ENCODE results near the gene KRT33B. TPM values are rescaled to one million over a fixed set of nuclear protein-coding genes. Genes with fewer than 3 reads are reported as not detected.

The KRT33B gene
- total and polyA plus RNA-seq, 7 experiments from 2014 or later, result not detected

GRCh38 chr17:41415411-41415810, 45.8 kb upstream of the KRT33B start:
- no peaks in the 10 kb centered on the region for H3K9me3 Mint-ChIP-seq
- intact Hi-C loops (cut with micrococcal nuclease), result no loop called here
- H3K4me3 ChIP-seq (ENCODE audit: low read length), result no peak overlapping the region
- no peaks in the 10 kb centered on the region for H3K27me3 Mint-ChIP-seq
- CTCF ChIA-PET, result no interaction called here
- ATAC-seq, result no peak
- H3K4me1 ChIP-seq (ENCODE audit: control insufficient read depth in 2 of 2, insufficient read depth in 2 of 2, low read length in 2 of 2), result peaks cover 0 to 5% of the 10 kb centered on the region in 2 donors
- POLR2A ChIA-PET, result interaction anchor here (0.5 kb wide), 1 partner anchor 29 kb away, joined by 4 read pairs; no protein-coding TSS in a partner anchor
- DNase-seq, result no peak
- peaks cover 0 to 19% (median 9%) of the 10 kb centered on the region in 7 donors for H3K4me1 Mint-ChIP-seq
- H3K36me3 ChIP-seq (ENCODE audit: control insufficient read depth in 2 of 3, insufficient read depth in 3 of 3, low read length in 3 of 3), result no peaks in the 10 kb centered on the region
- no peaks in the 10 kb centered on the region for H3K36me3 Mint-ChIP-seq
- no peaks in the 10 kb centered on the region for H3K27me3 ChIP-seq (ENCODE audit: control insufficient read depth in 2 of 2, insufficient read depth in 2 of 2, low read length in 2 of 2)
- no peaks in the 10 kb centered on the region for H3K9me3 ChIP-seq (ENCODE audit: control insufficient read depth in 2 of 3, low read length in 3 of 3)
- peak overlapping the region in 2 of 9 donors; percentile 7 to 32 for H3K27ac Mint-ChIP-seq
- H3K4me3 Mint-ChIP-seq, result no peak overlapping the region
- H3K27ac ChIP-seq (ENCODE audit: low read depth, low read length), result no peak overlapping the region

- H3K4me3 ChIP-seq (ENCODE audit: low read length), result no peak overlapping the region
- no peak overlapping the region for H3K27ac ChIP-seq (ENCODE audit: low read depth, low read length)
- Mint-ChIP-seq H3K27me3 (no peaks in the 10 kb centered on the region), H3K27ac (no peak overlapping the region), H3K36me3 (no peaks in the 10 kb centered on the region), H3K9me3 (no peaks in the 10 kb centered on the region), H3K4me3 (no peak overlapping the region), H3K4me1 (peaks cover 3 to 24% (median 12%) of the 10 kb centered on the region in 7 donors)
- ATAC-seq (no peak), DNase-seq (no peak)
- intact Hi-C loops (cut with micrococcal nuclease), result no loop called here
- H3K36me3 ChIP-seq (ENCODE audit: control insufficient read depth in 2 of 3, insufficient read depth in 3 of 3, low read length in 3 of 3), result no peaks in the 10 kb centered on the region
- no peaks in the 10 kb centered on the region for H3K9me3 ChIP-seq (ENCODE audit: control insufficient read depth in 2 of 3, low read length in 3 of 3)
- CTCF ChIA-PET, result interaction anchor here (1.7 kb wide), 1 partner anchor 135 kb away, joined by 4 read pairs; no protein-coding TSS in a partner anchor
- no peaks in the 10 kb centered on the region for H3K27me3 ChIP-seq (ENCODE audit: control insufficient read depth in 2 of 2, insufficient read depth in 2 of 2, low read length in 2 of 2)
- POLR2A ChIA-PET, result no interaction called here
- peaks cover 5 to 9% of the 10 kb centered on the region in 2 donors for H3K4me1 ChIP-seq (ENCODE audit: control insufficient read depth in 2 of 2, insufficient read depth in 2 of 2, low read length in 2 of 2)
Measured at GRCh38 chr17:41413982-41414381, 44.4 kb upstream of the KRT33B start.

- Mint-ChIP-seq H3K36me3 (no peaks in the 10 kb centered on the region), H3K9me3 (no peaks in the 10 kb centered on the region), H3K27ac (no peak overlapping the region), H3K27me3 (no peaks in the 10 kb centered on the region), H3K4me1 (peaks cover 5 to 30% (median 16%) of the 10 kb centered on the region in 7 donors), H3K4me3 (no peak overlapping the region)
- intact Hi-C loops (cut with micrococcal nuclease), result no loop called here
- Histone ChIP-seq H3K4me1 (ENCODE audit: control insufficient read depth in 2 of 2, insufficient read depth in 2 of 2, low read length in 2 of 2) (peaks cover 9 to 14% of the 10 kb centered on the region in 2 donors), H3K9me3 (ENCODE audit: control insufficient read depth in 2 of 3, low read length in 3 of 3) (no peaks in the 10 kb centered on the region), H3K27me3 (ENCODE audit: control insufficient read depth in 2 of 2, insufficient read depth in 2 of 2, low read length in 2 of 2) (no peaks in the 10 kb centered on the region), H3K27ac (ENCODE audit: low read depth, low read length) (no peak overlapping the region), H3K4me3 (ENCODE audit: low read length) (no peak overlapping the region), H3K36me3 (ENCODE audit: control insufficient read depth in 2 of 3, insufficient read depth in 3 of 3, low read length in 3 of 3) (no peaks in the 10 kb centered on the region)
- POLR2A ChIA-PET, result no interaction called here
- DNase-seq, result no peak
- ATAC-seq, result no peak
- CTCF ChIA-PET, result interaction anchor here (0.8 to 1.7 kb wide), 2 partner anchors 91 to 136 kb away, joined by 3 to 4 read pairs; no protein-coding TSS in a partner anchor
Measured at GRCh38 chr17:41413353-41413957, 43.8 kb upstream of the KRT33B start.

- DNase-seq (no peak), ATAC-seq (no peak)
- no peak overlapping the region for H3K27ac Mint-ChIP-seq
- intact Hi-C loops (cut with micrococcal nuclease), result no loop called here
- H3K4me1 Mint-ChIP-seq, result peaks cover 5 to 21% (median 19%) of the 10 kb centered on the region in 7 donors
- Histone ChIP-seq H3K4me1 (ENCODE audit: control insufficient read depth in 2 of 2, insufficient read depth in 2 of 2, low read length in 2 of 2) (peaks cover 9 to 14% of the 10 kb centered on the region in 2 donors), H3K27me3 (ENCODE audit: control insufficient read depth in 2 of 2, insufficient read depth in 2 of 2, low read length in 2 of 2) (no peaks in the 10 kb centered on the region), H3K27ac (ENCODE audit: low read depth, low read length) (no peak overlapping the region), H3K4me3 (ENCODE audit: low read length) (no peak overlapping the region), H3K9me3 (ENCODE audit: control insufficient read depth in 2 of 3, low read length in 3 of 3) (no peaks in the 10 kb centered on the region), H3K36me3 (ENCODE audit: control insufficient read depth in 2 of 3, insufficient read depth in 3 of 3, low read length in 3 of 3) (no peaks in the 10 kb centered on the region)
- CTCF ChIA-PET, result no interaction called here
- H3K27me3 Mint-ChIP-seq, result no peaks in the 10 kb centered on the region
- no peaks in the 10 kb centered on the region for H3K9me3 Mint-ChIP-seq
- POLR2A ChIA-PET, result no interaction called here
- H3K4me3 Mint-ChIP-seq, result no peak overlapping the region
- H3K36me3 Mint-ChIP-seq, result no peaks in the 10 kb centered on the region
Measured at GRCh38 chr17:41411072-41411840, 41.6 kb upstream of the KRT33B start.

GRCh38 chr17:41407226-41407625, 37.6 kb upstream of the KRT33B start:
- POLR2A ChIA-PET, result no interaction called here
- ATAC-seq (no peak), DNase-seq (no peak)
- H3K27me3 Mint-ChIP-seq, result no peaks in the 10 kb centered on the region
- H3K27ac Mint-ChIP-seq, result no peak overlapping the region
- no peaks in the 10 kb centered on the region for H3K9me3 ChIP-seq (ENCODE audit: control insufficient read depth in 2 of 3, low read length in 3 of 3)
- intact Hi-C loops (cut with micrococcal nuclease), result no loop called here
- peaks cover 22 to 24% of the 10 kb centered on the region in 2 donors for H3K4me1 ChIP-seq (ENCODE audit: control insufficient read depth in 2 of 2, insufficient read depth in 2 of 2, low read length in 2 of 2)
- CTCF ChIA-PET, result no interaction called here
- no peak overlapping the region for H3K4me3 ChIP-seq (ENCODE audit: low read length)
- H3K4me1 Mint-ChIP-seq, result peaks cover 22 to 43% (median 41%) of the 10 kb centered on the region in 7 donors
- H3K9me3 Mint-ChIP-seq, result peaks cover 0 to 1% (median 0%) of the 10 kb centered on the region in 11 donors
- H3K27ac ChIP-seq (ENCODE audit: low read depth, low read length), result no peak overlapping the region
- H3K36me3 ChIP-seq (ENCODE audit: control insufficient read depth in 2 of 3, insufficient read depth in 3 of 3, low read length in 3 of 3), result no peaks in the 10 kb centered on the region
- no peak overlapping the region for H3K4me3 Mint-ChIP-seq
- H3K36me3 Mint-ChIP-seq, result peaks cover 0 to 2% (median 0%) of the 10 kb centered on the region in 5 donors
- no peaks in the 10 kb centered on the region for H3K27me3 ChIP-seq (ENCODE audit: control insufficient read depth in 2 of 2, insufficient read depth in 2 of 2, low read length in 2 of 2)

- Mint-ChIP-seq H3K27me3 (peaks cover 0 to under 1% (median 0%) of the 10 kb centered on the region in 5 donors), H3K9me3 (peaks cover 0 to 2% (median 0%) of the 10 kb centered on the region in 11 donors), H3K4me1 (peaks cover 22 to 46% (median 42%) of the 10 kb centered on the region in 7 donors), H3K36me3 (peaks cover 0 to 2% (median 0%) of the 10 kb centered on the region in 5 donors), H3K4me3 (no peak overlapping the region), H3K27ac (peak overlapping the region in 2 of 9 donors; percentile 2 to 67)
- Histone ChIP-seq H3K4me3 (ENCODE audit: low read length) (no peak overlapping the region), H3K27me3 (ENCODE audit: control insufficient read depth in 2 of 2, insufficient read depth in 2 of 2, low read length in 2 of 2) (no peaks in the 10 kb centered on the region), H3K4me1 (ENCODE audit: control insufficient read depth in 2 of 2, insufficient read depth in 2 of 2, low read length in 2 of 2) (peaks cover 22 to 24% of the 10 kb centered on the region in 2 donors), H3K36me3 (ENCODE audit: control insufficient read depth in 2 of 3, insufficient read depth in 3 of 3, low read length in 3 of 3) (no peaks in the 10 kb centered on the region), H3K9me3 (ENCODE audit: control insufficient read depth in 2 of 3, low read length in 3 of 3) (no peaks in the 10 kb centered on the region), H3K27ac (ENCODE audit: low read depth, low read length) (no peak overlapping the region)
- no peak for ATAC-seq
- DNase-seq, result no peak
- ChIA-PET POLR2A (no interaction called here), CTCF (no interaction called here)
- intact Hi-C loops (cut with micrococcal nuclease), result no loop called here
Measured at GRCh38 chr17:41406205-41406604, 36.6 kb upstream of the KRT33B start.

All from naive thymus-derived CD4-positive, alpha-beta T cell (primary cell).